ENCODE data around the gene COPB2.
"Not testable (repeated sequence)": the region's sequence is repeated elsewhere in the genome, so short reads cannot be mapped to it uniquely, and the experiment has no call there.

COPB2 gene

GRCh38 chr3:139389552-139390368 lies at the start of gene COPB2:
Gene COPB2 (minus strand): TSS chr3:139389647. CDS start chr3:139389550, 97 bp downstream.
- peak; percentile 100 for DNase-seq (ENCODE audit: low read depth, low spot score)

- no peak for DNase-seq (ENCODE audit: low read depth, low spot score)
These were observed 45.4 kb upstream of the COPB2 start for GRCh38 chr3:139434764-139435307.

GRCh38 chr3:139434228-139434627 lies 44.8 kb upstream of the COPB2 start:
- no peak for DNase-seq (ENCODE audit: low read depth, low spot score)

GRCh38 chr3:139433089-139433488 lies 43.6 kb upstream of the COPB2 start:
- DNase-seq (ENCODE audit: low read depth, low spot score), result no peak

GRCh38 chr3:139430493-139430892 lies 41.0 kb upstream of the COPB2 start:
- peak; percentile 14 for DNase-seq (ENCODE audit: low read depth, low spot score)

GRCh38 chr3:139427283-139428060 lies 38.0 kb upstream of the COPB2 start:
- peak; percentile 86 for DNase-seq (ENCODE audit: low read depth, low spot score)

- DNase-seq (ENCODE audit: low read depth, low spot score), result no peak
These were observed 36.4 kb upstream of the COPB2 start for GRCh38 chr3:139425745-139426400.

- no peak for DNase-seq (ENCODE audit: low read depth, low spot score)
These were observed 33.8 kb upstream of the COPB2 start for GRCh38 chr3:139423232-139423631.

- no peak for DNase-seq (ENCODE audit: low read depth, low spot score)
These were observed 32.0 kb upstream of the COPB2 start for GRCh38 chr3:139421460-139421859.

GRCh38 chr3:139421040-139421439 lies 31.6 kb upstream of the COPB2 start:
- DNase-seq (ENCODE audit: low read depth, low spot score), result no peak

- DNase-seq (ENCODE audit: low read depth, low spot score), result no peak
These were observed 28.7 kb upstream of the COPB2 start for GRCh38 chr3:139418144-139418543.

- no peak for DNase-seq (ENCODE audit: low read depth, low spot score)
These were observed 26.8 kb upstream of the COPB2 start for GRCh38 chr3:139416275-139416674.

GRCh38 chr3:139414608-139415224 lies 25.3 kb upstream of the COPB2 start:
- no peak for DNase-seq (ENCODE audit: low read depth, low spot score)

- not testable (repeated sequence) for DNase-seq (ENCODE audit: low read depth, low spot score)
These were observed 23.4 kb upstream of the COPB2 start for GRCh38 chr3:139412891-139413290.

- DNase-seq (ENCODE audit: low read depth, low spot score), result not testable (repeated sequence)
These were observed 11.7 kb upstream of the COPB2 start for GRCh38 chr3:139401155-139401554.

- DNase-seq (ENCODE audit: low read depth, low spot score), result no peak
These were observed 7.3 kb upstream of the COPB2 start for GRCh38 chr3:139396707-139397106.

- DNase-seq (ENCODE audit: low read depth, low spot score), result no peak
These were observed 4.7 kb upstream of the COPB2 start for GRCh38 chr3:139394116-139394515.

- DNase-seq (ENCODE audit: low read depth, low spot score), result no peak
These were observed 461 bp downstream of the COPB2 start for GRCh38 chr3:139388821-139389551.

GRCh38 chr3:139388077-139388476 lies 1.4 kb downstream of the COPB2 start:
- no peak for DNase-seq (ENCODE audit: low read depth, low spot score)

- not testable (repeated sequence) for DNase-seq (ENCODE audit: low read depth, low spot score)
These were observed 7.2 kb downstream of the COPB2 start for GRCh38 chr3:139382291-139382690.

GRCh38 chr3:139380575-139380974 lies 8.9 kb downstream of the COPB2 start:
- DNase-seq (ENCODE audit: low read depth, low spot score), result no peak
